ENCODE results near the gene G3BP1.

G3BP1 gene

GRCh38 chr5:151739395-151739794 is 32.4 kb upstream of the G3BP1 start:
- no peak for DNase-seq
- H3K27ac ChIP-seq (ENCODE audit: insufficient read depth, low read length, poor library complexity, severe bottlenecking): no peak overlapping the region
- no peaks in the 10 kb centered on the region for H3K27me3 ChIP-seq (replicated peaks; ENCODE audit: control insufficient read depth, insufficient read depth, low read length, poor library complexity, severe bottlenecking)

GRCh38 chr5:151739939-151740335 is 31.8 kb upstream of the G3BP1 start:
- DNase-seq: no peak
- H3K27me3 ChIP-seq (replicated peaks; ENCODE audit: control insufficient read depth, insufficient read depth, low read length, poor library complexity, severe bottlenecking): no peaks in the 10 kb centered on the region
- no peaks in the 10 kb centered on the region for H3K9me3 ChIP-seq (ENCODE audit: control insufficient read depth, low read length)
- H3K36me3 ChIP-seq (ENCODE audit: control insufficient read depth, insufficient read depth, low read length): peaks cover 7% of the 10 kb centered on the region
- peaks cover 7% of the 10 kb centered on the region for H3K4me1 ChIP-seq (ENCODE audit: control insufficient read depth, insufficient read depth, low read length, poor library complexity, severe bottlenecking)
- no peak overlapping the region for H3K27ac ChIP-seq (ENCODE audit: insufficient read depth, low read length, poor library complexity, severe bottlenecking)
- H3K4me3 ChIP-seq (ENCODE audit: insufficient read depth, low read depth, low read length, poor library complexity, severe bottlenecking): no peak overlapping the region

More at GRCh38 chr5:151739395-151739794, 32.4 kb upstream of the G3BP1 start:
- Histone ChIP-seq H3K4me3 (ENCODE audit: insufficient read depth, low read depth, low read length, poor library complexity, severe bottlenecking) (no peak overlapping the region), H3K36me3 (ENCODE audit: control insufficient read depth, insufficient read depth, low read length) (peaks cover 7% of the 10 kb centered on the region), H3K4me1 (ENCODE audit: control insufficient read depth, insufficient read depth, low read length, poor library complexity, severe bottlenecking) (peaks cover 7% of the 10 kb centered on the region), H3K9me3 (ENCODE audit: control insufficient read depth, low read length) (no peaks in the 10 kb centered on the region)

GRCh38 chr5:151740336-151740942 is 31.3 kb upstream of the G3BP1 start:
- Histone ChIP-seq H3K9me3 (ENCODE audit: control insufficient read depth, low read length) (no peaks in the 10 kb centered on the region), H3K36me3 (ENCODE audit: control insufficient read depth, insufficient read depth, low read length) (peaks cover 7% of the 10 kb centered on the region), H3K4me3 (ENCODE audit: insufficient read depth, low read depth, low read length, poor library complexity, severe bottlenecking) (no peak overlapping the region), H3K4me1 (ENCODE audit: control insufficient read depth, insufficient read depth, low read length, poor library complexity, severe bottlenecking) (peaks cover 12% of the 10 kb centered on the region), H3K27ac (ENCODE audit: insufficient read depth, low read length, poor library complexity, severe bottlenecking) (no peak overlapping the region), H3K27me3 (replicated peaks; ENCODE audit: control insufficient read depth, insufficient read depth, low read length, poor library complexity, severe bottlenecking) (no peaks in the 10 kb centered on the region)
- DNase-seq: peak in 2 of 3 donors; percentile 21 to 36

GRCh38 chr5:151740958-151741373 is 30.8 kb upstream of the G3BP1 start:
- Histone ChIP-seq H3K27me3 (replicated peaks; ENCODE audit: control insufficient read depth, insufficient read depth, low read length, poor library complexity, severe bottlenecking) (no peaks in the 10 kb centered on the region), H3K27ac (ENCODE audit: insufficient read depth, low read length, poor library complexity, severe bottlenecking) (no peak overlapping the region), H3K36me3 (ENCODE audit: control insufficient read depth, insufficient read depth, low read length) (peaks cover 7% of the 10 kb centered on the region), H3K4me1 (ENCODE audit: control insufficient read depth, insufficient read depth, low read length, poor library complexity, severe bottlenecking) (peaks cover 14% of the 10 kb centered on the region), H3K4me3 (ENCODE audit: insufficient read depth, low read depth, low read length, poor library complexity, severe bottlenecking) (no peak overlapping the region), H3K9me3 (ENCODE audit: control insufficient read depth, low read length) (no peaks in the 10 kb centered on the region)
- no peak for DNase-seq

GRCh38 chr5:151741678-151742423 is 29.9 kb upstream of the G3BP1 start:
- H3K4me1 ChIP-seq (ENCODE audit: control insufficient read depth, insufficient read depth, low read length, poor library complexity, severe bottlenecking): peaks cover 20% of the 10 kb centered on the region
- no peak overlapping the region for H3K27ac ChIP-seq (ENCODE audit: insufficient read depth, low read length, poor library complexity, severe bottlenecking)
- H3K27me3 ChIP-seq (replicated peaks; ENCODE audit: control insufficient read depth, insufficient read depth, low read length, poor library complexity, severe bottlenecking): no peaks in the 10 kb centered on the region
- no peak overlapping the region for H3K4me3 ChIP-seq (ENCODE audit: insufficient read depth, low read depth, low read length, poor library complexity, severe bottlenecking)
- peaks cover 7% of the 10 kb centered on the region for H3K36me3 ChIP-seq (ENCODE audit: control insufficient read depth, insufficient read depth, low read length)
- no peak for DNase-seq
- no peaks in the 10 kb centered on the region for H3K9me3 ChIP-seq (ENCODE audit: control insufficient read depth, low read length)

- Histone ChIP-seq H3K27me3 (replicated peaks; ENCODE audit: control insufficient read depth, insufficient read depth, low read length, poor library complexity, severe bottlenecking) (no peaks in the 10 kb centered on the region), H3K4me3 (ENCODE audit: insufficient read depth, low read depth, low read length, poor library complexity, severe bottlenecking) (no peak overlapping the region), H3K27ac (ENCODE audit: insufficient read depth, low read length, poor library complexity, severe bottlenecking) (no peak overlapping the region), H3K36me3 (ENCODE audit: control insufficient read depth, insufficient read depth, low read length) (peaks cover 7% of the 10 kb centered on the region), H3K9me3 (ENCODE audit: control insufficient read depth, low read length) (no peaks in the 10 kb centered on the region), H3K4me1 (ENCODE audit: control insufficient read depth, insufficient read depth, low read length, poor library complexity, severe bottlenecking) (peaks cover 20% of the 10 kb centered on the region)
- no peak for DNase-seq
Measured at GRCh38 chr5:151742870-151743294, 28.9 kb upstream of the G3BP1 start.

- no peaks in the 10 kb centered on the region for H3K9me3 ChIP-seq (ENCODE audit: control insufficient read depth, low read length)
- peaks cover 7% of the 10 kb centered on the region for H3K36me3 ChIP-seq (ENCODE audit: control insufficient read depth, insufficient read depth, low read length)
- H3K4me1 ChIP-seq (ENCODE audit: control insufficient read depth, insufficient read depth, low read length, poor library complexity, severe bottlenecking): peaks cover 20% of the 10 kb centered on the region
- no peaks in the 10 kb centered on the region for H3K27me3 ChIP-seq (replicated peaks; ENCODE audit: control insufficient read depth, insufficient read depth, low read length, poor library complexity, severe bottlenecking)
- no peak for DNase-seq
- no peak overlapping the region for H3K4me3 ChIP-seq (ENCODE audit: insufficient read depth, low read depth, low read length, poor library complexity, severe bottlenecking)
- no peak overlapping the region for H3K27ac ChIP-seq (ENCODE audit: insufficient read depth, low read length, poor library complexity, severe bottlenecking)
Measured at GRCh38 chr5:151743530-151743929, 28.2 kb upstream of the G3BP1 start.

- H3K27ac ChIP-seq (ENCODE audit: insufficient read depth, low read length, poor library complexity, severe bottlenecking): peak overlapping the region; percentile 48
- H3K4me3 ChIP-seq (ENCODE audit: insufficient read depth, low read depth, low read length, poor library complexity, severe bottlenecking): no peak overlapping the region
- no peaks in the 10 kb centered on the region for H3K9me3 ChIP-seq (ENCODE audit: control insufficient read depth, low read length)
- DNase-seq: peak; percentile 16 to 48 (median 31)
- no peaks in the 10 kb centered on the region for H3K27me3 ChIP-seq (replicated peaks; ENCODE audit: control insufficient read depth, insufficient read depth, low read length, poor library complexity, severe bottlenecking)
- H3K36me3 ChIP-seq (ENCODE audit: control insufficient read depth, insufficient read depth, low read length): peaks cover 7% of the 10 kb centered on the region
- peaks cover 25% of the 10 kb centered on the region for H3K4me1 ChIP-seq (ENCODE audit: control insufficient read depth, insufficient read depth, low read length, poor library complexity, severe bottlenecking)
Measured at GRCh38 chr5:151745071-151745705, 26.6 kb upstream of the G3BP1 start.

- Histone ChIP-seq H3K4me3 (ENCODE audit: insufficient read depth, low read depth, low read length, poor library complexity, severe bottlenecking) (no peak overlapping the region), H3K36me3 (ENCODE audit: control insufficient read depth, insufficient read depth, low read length) (no peaks in the 10 kb centered on the region), H3K4me1 (ENCODE audit: control insufficient read depth, insufficient read depth, low read length, poor library complexity, severe bottlenecking) (peaks cover 16% of the 10 kb centered on the region), H3K27ac (ENCODE audit: insufficient read depth, low read length, poor library complexity, severe bottlenecking) (peak overlapping the region; percentile 61), H3K9me3 (ENCODE audit: control insufficient read depth, low read length) (no peaks in the 10 kb centered on the region), H3K27me3 (replicated peaks; ENCODE audit: control insufficient read depth, insufficient read depth, low read length, poor library complexity, severe bottlenecking) (no peaks in the 10 kb centered on the region)
- DNase-seq: no peak
Measured at GRCh38 chr5:151750121-151750520, 21.6 kb upstream of the G3BP1 start.

GRCh38 chr5:151751091-151751490 is 20.7 kb upstream of the G3BP1 start:
- peaks cover 10% of the 10 kb centered on the region for H3K4me1 ChIP-seq (ENCODE audit: control insufficient read depth, insufficient read depth, low read length, poor library complexity, severe bottlenecking)
- no peak for DNase-seq
- no peaks in the 10 kb centered on the region for H3K36me3 ChIP-seq (ENCODE audit: control insufficient read depth, insufficient read depth, low read length)
- H3K9me3 ChIP-seq (ENCODE audit: control insufficient read depth, low read length): no peaks in the 10 kb centered on the region
- no peak overlapping the region for H3K27ac ChIP-seq (ENCODE audit: insufficient read depth, low read length, poor library complexity, severe bottlenecking)
- H3K27me3 ChIP-seq (replicated peaks; ENCODE audit: control insufficient read depth, insufficient read depth, low read length, poor library complexity, severe bottlenecking): no peaks in the 10 kb centered on the region
- no peak overlapping the region for H3K4me3 ChIP-seq (ENCODE audit: insufficient read depth, low read depth, low read length, poor library complexity, severe bottlenecking)
